Keratinocyte (primary cell): ENCODE results near the gene DNAJB13. TPM values are rescaled to one million over a fixed set of nuclear protein-coding genes. Genes with fewer than 3 reads are reported as not detected.

ENCODE experiments used
- DNase-seq: peaks from one replicate; pipeline ENCODE4 v3.0.0-alpha.2; 2011; ENCODE audit warnings: low read depth, missing footprints, low spot score
- FAIRE-seq: peaks from 2 replicates; lab custom pipeline; 2011; peaks lifted over from hg19 to GRCh38; lab: Jason Lieb, UNC
- H2AFZ ChIP-seq: 2 replicates; pipeline ENCODE4 v1.6.0; 2012; ENCODE audit warnings: low read length, control low read depth, inconsistent platforms; ENCODE audit not compliant: control insufficient read depth
- H3K27ac ChIP-seq: 2 replicates; pipeline ENCODE4 v1.5.1; 2011; ENCODE audit warnings: low read length; ENCODE audit not compliant: control insufficient read depth, insufficient read depth
- H3K27me3 ChIP-seq: 3 replicates; pipeline ENCODE4 v1.6.0; 2011; ENCODE audit warnings: low read length; ENCODE audit not compliant: control insufficient read depth, insufficient read depth; ENCODE audit errors: extremely low read depth
- H3K36me3 ChIP-seq, 2 experiments: 2 replicates in 1 of 2; 3 replicates in 1 of 2; pipeline ENCODE4 v1.5.1; 2011; ENCODE audit warnings: low read length in 2 of 2, mild to moderate bottlenecking in 1 of 2; ENCODE audit not compliant: control insufficient read depth in 2 of 2, insufficient read depth in 2 of 2; ENCODE audit errors: extremely low read depth in 1 of 2
- H3K4me1 ChIP-seq: 3 replicates; pipeline ENCODE4 v1.5.1; 2011; ENCODE audit warnings: low read length; ENCODE audit not compliant: control insufficient read depth, insufficient read depth; ENCODE audit errors: extremely low read depth
- H3K4me2 ChIP-seq: 3 replicates; pipeline ENCODE4 v1.6.0; 2011; ENCODE audit warnings: low read depth, low read length; ENCODE audit not compliant: control insufficient read depth, insufficient read depth; ENCODE audit errors: extremely low read depth
- H3K4me3 ChIP-seq, 3 experiments: fragments of 200-600 bp in 1 of 3; sonication (generic) in 1 of 3; 2 replicates in 2 of 3; 3 replicates in 1 of 3; pipeline ENCODE4 v1.5.1; 2011 to 2016; ENCODE audit warnings: low read length in 3 of 3, mild to moderate bottlenecking in 3 of 3, control low read depth in 2 of 3, inconsistent platforms in 1 of 3, low read depth in 1 of 3, mixed read lengths in 1 of 3, mixed run types in 1 of 3, moderate library complexity in 1 of 3; ENCODE audit not compliant: control insufficient read depth in 2 of 3, insufficient read depth in 2 of 3; ENCODE audit errors: extremely low read depth in 1 of 3
- H3K79me2 ChIP-seq: 2 replicates; pipeline ENCODE4 v1.6.0; 2012; ENCODE audit warnings: low read length; ENCODE audit not compliant: control insufficient read depth, insufficient read depth
- H3K9ac ChIP-seq: 3 replicates; pipeline ENCODE4 v1.6.0; 2011; ENCODE audit warnings: low read length; ENCODE audit not compliant: control insufficient read depth, insufficient read depth; ENCODE audit errors: extremely low read depth
- H3K9me1 ChIP-seq: 3 replicates; pipeline ENCODE4 v1.6.0; 2011; ENCODE audit warnings: low read length; ENCODE audit not compliant: control insufficient read depth, insufficient read depth; ENCODE audit errors: extremely low read depth
- H3K9me3 ChIP-seq: 2 replicates; pipeline ENCODE4 v1.5.1; 2012; ENCODE audit warnings: low read depth, low read length; ENCODE audit not compliant: control insufficient read depth
- H4K20me1 ChIP-seq: 3 replicates; pipeline ENCODE4 v1.6.0; 2011; ENCODE audit warnings: low read length; ENCODE audit not compliant: control insufficient read depth, insufficient read depth; ENCODE audit errors: extremely low read depth
- CTCF ChIP-seq, 3 experiments: IDR thresholded peaks in 1 of 3; conservative IDR thresholded peaks in 1 of 3; optimal IDR thresholded peaks in 1 of 3; 2 replicates in 2 of 3; 3 replicates in 1 of 3; pipeline versions ENCODE3 to v1.5.1; 2011; ENCODE audit warnings: low read length in 3 of 3, mild to moderate bottlenecking in 3 of 3, moderate library complexity in 2 of 3, control low read depth in 1 of 3, inconsistent platforms in 1 of 3; ENCODE audit not compliant: insufficient read depth in 2 of 3; ENCODE audit errors: extremely low read depth in 1 of 3
- EZH2 ChIP-seq: IDR thresholded peaks from one replicate; pipeline ENCODE4 v1.6.1; 2012; ENCODE audit warnings: inconsistent platforms, mild to moderate bottlenecking, low read length, moderate library complexity
- dilution Hi-C: fragments of 300-500 bp; cut with MboI; formaldehyde crosslinking; loops from one replicate; pipeline ENCODE4 v1.7.0; 2020; ENCODE audit warnings: low sequenced_read_pairs; ENCODE audit not compliant: extremely low pct_ligation_motif_present
- polyA plus RNA-seq, 5 experiments: library from polyadenylated mRNA; depleted of rRNA in 3 of 5; stranded (reverse) in 3 of 5; stranded (forward) in 1 of 5; unstranded in 1 of 5; fragments of >200 nt; gene quantifications; 1 replicate in 1 of 5; 2 replicates in 3 of 5; 3 replicates in 1 of 5; pipeline versions ENCODE4 v1.2.1 to v1.2.3, GENCODE V29; 2011 to 2012; ENCODE audit warnings: missing spikeins in 2 of 5, low read depth in 1 of 5, low replicate concordance in 1 of 5

Gene DNAJB13
- polyA plus RNA-seq, 1 donor (not counting 4 experiments of a cell fraction or from before 2014, with no cell fraction given), result 0.09 TPM

- H3K9me3 ChIP-seq, result no peaks in the 10 kb centered on the region
- TF ChIP-seq CTCF (optimal IDR thresholded peaks at IDR 0.05 in 1 of 3, IDR thresholded peaks at IDR 0.05 in 1 of 3, conservative IDR thresholded peaks at IDR 0.05 in 1 of 3; ENCODE audit: extremely low read depth in 1 of 3, insufficient read depth in 2 of 3, low read length in 3 of 3) (no peak), EZH2 (no peak)
- H2AFZ ChIP-seq, result no peak overlapping the region
- H3K4me2 ChIP-seq, result no peak overlapping the region
- H3K4me3 ChIP-seq, result no peak overlapping the region
- FAIRE-seq (no peak), DNase-seq (no peak)
- H3K4me1 ChIP-seq, result no peaks in the 10 kb centered on the region
- dilution Hi-C loops, result no loop called here
- no peaks in the 10 kb centered on the region for H3K27me3 ChIP-seq
- H3K27ac ChIP-seq, result no peak overlapping the region
- no peak overlapping the region for H3K9ac ChIP-seq
- no peaks in the 10 kb centered on the region for H3K9me1 ChIP-seq
- no peaks in the 10 kb centered on the region for H4K20me1 ChIP-seq
- peaks cover 0 to 4% of the 10 kb centered on the region in 2 experiments for H3K36me3 ChIP-seq
- H3K79me2 ChIP-seq, result no peaks in the 10 kb centered on the region
Measured at GRCh38 chr11:74002832-74003231, 52.0 kb downstream of the DNAJB13 start.

- no peak overlapping the region for H3K27ac ChIP-seq
- H2AFZ ChIP-seq, result no peak overlapping the region
- no peaks in the 10 kb centered on the region for H3K9me1 ChIP-seq
- no peaks in the 10 kb centered on the region for H3K79me2 ChIP-seq
- no peak for FAIRE-seq
- no peaks in the 10 kb centered on the region for H3K27me3 ChIP-seq
- dilution Hi-C loops, result no loop called here
- TF ChIP-seq EZH2 (no peak), CTCF (optimal IDR thresholded peaks at IDR 0.05 in 1 of 3, IDR thresholded peaks at IDR 0.05 in 1 of 3, conservative IDR thresholded peaks at IDR 0.05 in 1 of 3; ENCODE audit: extremely low read depth in 1 of 3, insufficient read depth in 2 of 3, low read length in 3 of 3) (no peak)
- H3K9ac ChIP-seq, result no peak overlapping the region
- no peaks in the 10 kb centered on the region for H3K9me3 ChIP-seq
- H3K4me3 ChIP-seq, result no peak overlapping the region
- no peak for DNase-seq
- no peaks in the 10 kb centered on the region for H3K4me1 ChIP-seq
- H4K20me1 ChIP-seq, result no peaks in the 10 kb centered on the region
- H3K4me2 ChIP-seq, result no peak overlapping the region
- H3K36me3 ChIP-seq, result peaks cover 0 to 4% of the 10 kb centered on the region in 2 experiments
Measured at GRCh38 chr11:74004046-74004695, 53.3 kb downstream of the DNAJB13 start.
